H9 (cell line): ENCODE measurements around the gene DENND4A. TPM values are rescaled to one million over a fixed set of nuclear protein-coding genes. Genes with fewer than 3 reads are reported as not detected.

Source experiments
- DNase-seq: peaks from one replicate; pipeline ENCODE4 v3.0.0-alpha.2; 2017
- H2AFZ ChIP-seq: one replicate; pipeline ENCODE4 v1.6.1; 2013; ENCODE audit warnings: mild to moderate bottlenecking, low read length, control low read depth, moderate library complexity
- H2AK5ac ChIP-seq: 2 replicates; pipeline ENCODE4 v1.6.1; 2013; ENCODE audit warnings: low read length, control low read depth, mixed read lengths; ENCODE audit not compliant: insufficient read length
- H2BK120ac ChIP-seq: one replicate; pipeline ENCODE4 v1.6.1; 2013; ENCODE audit warnings: low read depth, mild to moderate bottlenecking, low read length, control low read depth, inconsistent platforms; ENCODE audit not compliant: poor library complexity, severe bottlenecking
- H2BK12ac ChIP-seq: 2 replicates; pipeline ENCODE4 v1.6.1; 2013; ENCODE audit warnings: low read length, control low read depth, mixed read lengths, low read depth; ENCODE audit not compliant: insufficient read length
- H2BK15ac ChIP-seq: 2 replicates; pipeline ENCODE4 v1.6.1; 2013; ENCODE audit warnings: low read depth, low read length, control low read depth
- H2BK20ac ChIP-seq: one replicate; pipeline ENCODE4 v1.6.1; 2013; ENCODE audit warnings: low read depth, mild to moderate bottlenecking, low read length, control low read depth, inconsistent platforms; ENCODE audit not compliant: poor library complexity, severe bottlenecking
- H2BK5ac ChIP-seq: 2 replicates; pipeline ENCODE4 v1.6.1; 2013; ENCODE audit warnings: low read length, control low read depth, mixed read lengths; ENCODE audit not compliant: insufficient read length
- H3K14ac ChIP-seq: 2 replicates; pipeline ENCODE4 v1.6.1; 2013; ENCODE audit warnings: low read length, control low read depth; ENCODE audit not compliant: insufficient read depth
- H3K18ac ChIP-seq: 2 replicates; pipeline ENCODE4 v1.6.1; 2013; ENCODE audit warnings: low read depth, mild to moderate bottlenecking, mixed read lengths, low read length, control low read depth; ENCODE audit not compliant: insufficient read length
- H3K23ac ChIP-seq: 2 replicates; pipeline ENCODE4 v1.6.1; 2013; ENCODE audit warnings: low read length, control low read depth, mixed read lengths, low read depth; ENCODE audit not compliant: insufficient read length
- H3K23me2 ChIP-seq: 2 replicates; pipeline ENCODE4 v1.6.1; 2013; ENCODE audit warnings: low read depth, mild to moderate bottlenecking, mixed read lengths, low read length, control low read depth; ENCODE audit not compliant: insufficient read length, poor library complexity, severe bottlenecking
- H3K27ac ChIP-seq: 2 replicates; pipeline ENCODE4 v1.5.1; 2013; ENCODE audit warnings: low read length, control low read depth, mixed read lengths, low read depth; ENCODE audit not compliant: insufficient read length
- H3K27me3 ChIP-seq: 2 replicates; pipeline ENCODE4 v1.6.1; 2013; ENCODE audit warnings: low read length, control low read depth, inconsistent platforms; ENCODE audit not compliant: insufficient read depth
- H3K4ac ChIP-seq: 2 replicates; pipeline ENCODE4 v1.6.1; 2013; ENCODE audit warnings: low read depth, mild to moderate bottlenecking, control low read depth, inconsistent platforms, low read length, moderate library complexity
- H3K4me1 ChIP-seq: 2 replicates; pipeline ENCODE4 v1.6.1; 2013; ENCODE audit warnings: low read length, control low read depth, inconsistent platforms; ENCODE audit not compliant: insufficient read depth
- H3K4me2 ChIP-seq: 2 replicates; pipeline ENCODE4 v1.6.1; 2013; ENCODE audit warnings: low read length, control low read depth, mixed read lengths; ENCODE audit not compliant: insufficient read length, insufficient read depth
- H3K56ac ChIP-seq: 2 replicates; pipeline ENCODE4 v1.6.1; 2013; ENCODE audit warnings: low read depth, mild to moderate bottlenecking, mixed read lengths, low read length, control low read depth; ENCODE audit not compliant: insufficient read length
- H3K79me1 ChIP-seq: 2 replicates; pipeline ENCODE4 v1.6.1; 2013; ENCODE audit warnings: low read depth, mild to moderate bottlenecking, moderate library complexity, low read length, control low read depth, inconsistent platforms; ENCODE audit not compliant: insufficient read depth, poor library complexity, severe bottlenecking
- H3K79me2 ChIP-seq: 2 replicates; pipeline ENCODE4 v1.6.1; 2013; ENCODE audit warnings: low read length, control low read depth, inconsistent platforms; ENCODE audit not compliant: insufficient read depth
- H3K9ac ChIP-seq: 2 replicates; pipeline ENCODE4 v1.6.1; 2013; ENCODE audit warnings: low read length, control low read depth, mixed read lengths; ENCODE audit not compliant: insufficient read length; ENCODE audit errors: extremely low read depth
- H3K9me3 ChIP-seq: one replicate; pipeline ENCODE4 v1.6.1; 2013; ENCODE audit warnings: low read depth, low read length, inconsistent platforms; ENCODE audit not compliant: control insufficient read depth
- H3T11ph ChIP-seq: one replicate; pipeline ENCODE4 v1.6.1; 2013; ENCODE audit warnings: mild to moderate bottlenecking, low read length, control low read depth, inconsistent platforms
- H4K20me1 ChIP-seq: one replicate; pipeline ENCODE4 v1.6.1; 2013; ENCODE audit not compliant: control insufficient read depth, insufficient read length, insufficient read depth
- H4K5ac ChIP-seq: 2 replicates; pipeline ENCODE4 v1.6.1; 2013; ENCODE audit warnings: low read depth, mild to moderate bottlenecking, mixed read lengths, low read length, control low read depth; ENCODE audit not compliant: insufficient read length
- H4K8ac ChIP-seq: replicated peaks from 2 replicates; pipeline ENCODE4 v1.6.1; 2013; ENCODE audit warnings: low read length, control low read depth, mixed read lengths, low read depth; ENCODE audit not compliant: insufficient read length
- H4K91ac ChIP-seq: 2 replicates; pipeline ENCODE4 v1.6.1; 2013; ENCODE audit warnings: low read depth, mild to moderate bottlenecking, moderate library complexity, mixed read lengths, low read length, control low read depth; ENCODE audit not compliant: insufficient read length
- H3K27ac Mint-ChIP-seq, 3 experiments: 2 replicates in 2 of 3; 3 replicates in 1 of 3; pipeline ENCODE4 v1.8.0; 2020 to 2021; ENCODE audit warnings: mixed read lengths in 3 of 3, mild to moderate bottlenecking in 1 of 3, moderate library complexity in 1 of 3
- H3K27me3 Mint-ChIP-seq: 2 replicates; pipeline ENCODE4 v1.8.0; 2021; ENCODE audit warnings: low read depth, mild to moderate bottlenecking, moderate library complexity, mixed read lengths
- H3K36me3 Mint-ChIP-seq, 3 experiments: 2 replicates in 2 of 3; 3 replicates in 1 of 3; pipeline ENCODE4 v1.8.0; 2020 to 2021; ENCODE audit warnings: low read depth in 3 of 3, mixed read lengths in 3 of 3; ENCODE audit not compliant: insufficient read depth in 1 of 3
- H3K4me1 Mint-ChIP-seq, 2 experiments: 2 replicates each; pipeline ENCODE4 v1.8.0; 2020; ENCODE audit warnings: mixed read lengths in 2 of 2
- H3K4me3 Mint-ChIP-seq, 2 experiments: 2 replicates in 1 of 2; 3 replicates in 1 of 2; pipeline ENCODE4 v1.8.0; 2020 to 2021; ENCODE audit warnings: mild to moderate bottlenecking in 2 of 2, mixed read lengths in 2 of 2, moderate library complexity in 1 of 2
- H3K9me3 Mint-ChIP-seq, 2 experiments: 2 replicates in 1 of 2; 3 replicates in 1 of 2; pipeline ENCODE4 v1.8.0; 2020; ENCODE audit warnings: mild to moderate bottlenecking in 2 of 2, mixed read lengths in 2 of 2, moderate library complexity in 1 of 2
- total RNA-seq: library from RNA; stranded (reverse); gene quantifications from 2 replicates; pipeline ENCODE4 v1.2.1, GENCODE V29; 2021
- TF ChIP-seq, protein P1 (sequence below): fragments of 200-600 bp; sonication (generic); conservative IDR thresholded peaks from 3 replicates; pipeline ENCODE4 v1.8.0; 2021; ENCODE audit warnings: antibody characterized with exemption, mild to moderate bottlenecking

The DENND4A gene
- total RNA-seq, 1 experiment from 2014 or later, result 4.7 TPM

DNA sequence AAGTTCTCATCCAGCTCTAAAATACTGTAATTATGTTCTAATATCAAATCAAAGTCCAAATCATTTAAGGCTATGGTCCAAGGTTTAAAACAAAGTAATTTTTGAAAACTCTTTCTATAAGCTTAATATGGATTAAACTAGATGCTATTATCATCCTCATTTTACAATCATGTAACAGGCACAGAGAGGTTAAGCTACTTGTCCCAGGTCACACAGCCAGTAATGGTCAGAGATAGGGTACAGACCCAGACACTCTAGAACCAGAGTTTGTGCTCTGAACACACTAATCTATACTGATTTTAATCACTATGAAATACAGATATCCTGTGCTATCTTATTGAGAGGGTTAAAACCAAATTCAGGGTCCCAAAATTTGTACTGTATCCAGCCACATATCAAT, 44.8 kb downstream of the DENND4A start:
- Histone ChIP-seq H3K27me3 (no peaks in the 10 kb centered on the region), H3K27ac (no peak overlapping the region), H2BK15ac (no peak overlapping the region), H3K18ac (no peak overlapping the region), H2BK5ac (no peak overlapping the region), H2AFZ (no peak overlapping the region), H3K23me2 (no peaks in the 10 kb centered on the region), H3K9me3 (no peaks in the 10 kb centered on the region), H3K79me2 (no peaks in the 10 kb centered on the region), H3K23ac (no peak overlapping the region), H4K91ac (no peak overlapping the region), H3K4me1 (no peaks in the 10 kb centered on the region), H2BK120ac (no peak overlapping the region), H3K4me2 (no peak overlapping the region), H3T11ph (no peak overlapping the region), H3K4ac (no peak overlapping the region), H3K14ac (no peak overlapping the region), H3K56ac (no peak overlapping the region), H2AK5ac (no peak overlapping the region), H2BK12ac (no peak overlapping the region), H3K79me1 (no peaks in the 10 kb centered on the region), H4K8ac (no peak overlapping the region), H4K5ac (no peak overlapping the region), H4K20me1 (no peaks in the 10 kb centered on the region), H2BK20ac (no peak overlapping the region), H3K9ac (no peak overlapping the region)
- no peaks in the 10 kb centered on the region for H3K36me3 Mint-ChIP-seq
- H3K27me3 Mint-ChIP-seq, result no peaks in the 10 kb centered on the region
- no peak for DNase-seq
- H3K4me3 Mint-ChIP-seq, result no peak overlapping the region
- no peak overlapping the region for H3K27ac Mint-ChIP-seq
- no peaks in the 10 kb centered on the region for H3K9me3 Mint-ChIP-seq
- TF ChIP-seq, protein P1, sequence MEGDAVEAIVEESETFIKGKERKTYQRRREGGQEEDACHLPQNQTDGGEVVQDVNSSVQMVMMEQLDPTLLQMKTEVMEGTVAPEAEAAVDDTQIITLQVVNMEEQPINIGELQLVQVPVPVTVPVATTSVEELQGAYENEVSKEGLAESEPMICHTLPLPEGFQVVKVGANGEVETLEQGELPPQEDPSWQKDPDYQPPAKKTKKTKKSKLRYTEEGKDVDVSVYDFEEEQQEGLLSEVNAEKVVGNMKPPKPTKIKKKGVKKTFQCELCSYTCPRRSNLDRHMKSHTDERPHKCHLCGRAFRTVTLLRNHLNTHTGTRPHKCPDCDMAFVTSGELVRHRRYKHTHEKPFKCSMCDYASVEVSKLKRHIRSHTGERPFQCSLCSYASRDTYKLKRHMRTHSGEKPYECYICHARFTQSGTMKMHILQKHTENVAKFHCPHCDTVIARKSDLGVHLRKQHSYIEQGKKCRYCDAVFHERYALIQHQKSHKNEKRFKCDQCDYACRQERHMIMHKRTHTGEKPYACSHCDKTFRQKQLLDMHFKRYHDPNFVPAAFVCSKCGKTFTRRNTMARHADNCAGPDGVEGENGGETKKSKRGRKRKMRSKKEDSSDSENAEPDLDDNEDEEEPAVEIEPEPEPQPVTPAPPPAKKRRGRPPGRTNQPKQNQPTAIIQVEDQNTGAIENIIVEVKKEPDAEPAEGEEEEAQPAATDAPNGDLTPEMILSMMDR, result no peak
- H3K4me1 Mint-ChIP-seq, result no peaks in the 10 kb centered on the region
